ENCODE results near the gene SPATA6L. TPM values are rescaled to one million over a fixed set of nuclear protein-coding genes. Genes with fewer than 3 reads are reported as not detected.
"Not testable (repeated sequence)": the region's sequence is repeated elsewhere in the genome, so short reads cannot be mapped to it uniquely, and the experiment has no call there.

SPATA6L gene
- total RNA-seq, 1 experiment from 2014 or later, result 1.3 TPM

GRCh38 chr9:4606033-4606432, 60.2 kb downstream of the SPATA6L start:
- in situ Hi-C loops (cut with HindIII; ENCODE audit: low pct_unique_long_range_greater_than_20kb, low sequenced_read_pairs); DNase-seq (ENCODE audit: low read depth, low spot score): not testable (repeated sequence)

- DNase-seq (ENCODE audit: low read depth, low spot score), result peak; percentile 84
- in situ Hi-C loops (cut with HindIII; ENCODE audit: low pct_unique_long_range_greater_than_20kb, low sequenced_read_pairs), result no loop called here
Measured at GRCh38 chr9:4604678-4605095, 61.6 kb downstream of the SPATA6L start.

GRCh38 chr9:4603830-4604229, 62.5 kb downstream of the SPATA6L start:
- DNase-seq (ENCODE audit: low read depth, low spot score), result no peak
- in situ Hi-C loops (cut with HindIII; ENCODE audit: low pct_unique_long_range_greater_than_20kb, low sequenced_read_pairs), result no loop called here

- in situ Hi-C loops (cut with HindIII; ENCODE audit: low pct_unique_long_range_greater_than_20kb, low sequenced_read_pairs), result no loop called here
- DNase-seq (ENCODE audit: low read depth, low spot score), result no peak
Measured at GRCh38 chr9:4600368-4600767, 65.9 kb downstream of the SPATA6L start.

GRCh38 chr9:4596165-4596922, 69.9 kb downstream of the SPATA6L start:
- in situ Hi-C loops (cut with HindIII; ENCODE audit: low pct_unique_long_range_greater_than_20kb, low sequenced_read_pairs), result no loop called here

GRCh38 chr9:4594994-4595393, 71.3 kb downstream of the SPATA6L start:
- in situ Hi-C loops (cut with HindIII; ENCODE audit: low pct_unique_long_range_greater_than_20kb, low sequenced_read_pairs), result no loop called here
- DNase-seq (ENCODE audit: low read depth, low spot score), result no peak

More at GRCh38 chr9:4596165-4596922, 69.9 kb downstream of the SPATA6L start:
- no peak for DNase-seq (ENCODE audit: low read depth, low spot score)

- DNase-seq (ENCODE audit: low read depth, low spot score), result no peak
- in situ Hi-C loops (cut with HindIII; ENCODE audit: low pct_unique_long_range_greater_than_20kb, low sequenced_read_pairs), result no loop called here
Measured at GRCh38 chr9:4594545-4594944, 71.7 kb downstream of the SPATA6L start.

GRCh38 chr9:4592886-4593285, 73.4 kb downstream of the SPATA6L start:
- in situ Hi-C loops (cut with HindIII; ENCODE audit: low pct_unique_long_range_greater_than_20kb, low sequenced_read_pairs), result no loop called here
- no peak for DNase-seq (ENCODE audit: low read depth, low spot score)

GRCh38 chr9:4592295-4592694, 74.0 kb downstream of the SPATA6L start:
- DNase-seq (ENCODE audit: low read depth, low spot score), result no peak
- in situ Hi-C loops (cut with HindIII; ENCODE audit: low pct_unique_long_range_greater_than_20kb, low sequenced_read_pairs), result no loop called here

- DNase-seq (ENCODE audit: low read depth, low spot score), result no peak
- in situ Hi-C loops (cut with HindIII; ENCODE audit: low pct_unique_long_range_greater_than_20kb, low sequenced_read_pairs), result no loop called here
Measured at GRCh38 chr9:4591123-4591500, 75.2 kb downstream of the SPATA6L start.

GRCh38 chr9:4590430-4591122, 75.7 kb downstream of the SPATA6L start:
- no peak for DNase-seq (ENCODE audit: low read depth, low spot score)
- in situ Hi-C loops (cut with HindIII; ENCODE audit: low pct_unique_long_range_greater_than_20kb, low sequenced_read_pairs), result no loop called here

GRCh38 chr9:4588721-4589120, 77.6 kb downstream of the SPATA6L start:
- in situ Hi-C loops (cut with HindIII; ENCODE audit: low pct_unique_long_range_greater_than_20kb, low sequenced_read_pairs), result no loop called here

GRCh38 chr9:4585135-4585534, 81.1 kb downstream of the SPATA6L start:
- DNase-seq (ENCODE audit: low read depth, low spot score), result peak; percentile 11
- in situ Hi-C loops (cut with HindIII; ENCODE audit: low pct_unique_long_range_greater_than_20kb, low sequenced_read_pairs), result no loop called here

More at GRCh38 chr9:4588721-4589120, 77.6 kb downstream of the SPATA6L start:
- DNase-seq (ENCODE audit: low read depth, low spot score), result peak; percentile 13

- in situ Hi-C loops (cut with HindIII; ENCODE audit: low pct_unique_long_range_greater_than_20kb, low sequenced_read_pairs), result no loop called here
- DNase-seq (ENCODE audit: low read depth, low spot score), result no peak
Measured at GRCh38 chr9:4584636-4585035, 81.6 kb downstream of the SPATA6L start.

- in situ Hi-C loops (cut with HindIII; ENCODE audit: low pct_unique_long_range_greater_than_20kb, low sequenced_read_pairs), result no loop called here
- no peak for DNase-seq (ENCODE audit: low read depth, low spot score)
Measured at GRCh38 chr9:4583001-4583400, 83.3 kb downstream of the SPATA6L start.

GRCh38 chr9:4581861-4582565, 84.3 kb downstream of the SPATA6L start:
- DNase-seq (ENCODE audit: low read depth, low spot score), result no peak
- in situ Hi-C loops (cut with HindIII; ENCODE audit: low pct_unique_long_range_greater_than_20kb, low sequenced_read_pairs), result no loop called here

GRCh38 chr9:4581035-4581760, 85.1 kb downstream of the SPATA6L start:
- in situ Hi-C loops (cut with HindIII; ENCODE audit: low pct_unique_long_range_greater_than_20kb, low sequenced_read_pairs), result no loop called here
- DNase-seq (ENCODE audit: low read depth, low spot score), result peak; percentile 2

- DNase-seq (ENCODE audit: low read depth, low spot score), result no peak
Measured at GRCh38 chr9:4579001-4579400, 87.3 kb downstream of the SPATA6L start.

More at GRCh38 chr9:4579001-4579400, 87.3 kb downstream of the SPATA6L start:
- in situ Hi-C loops (cut with HindIII; ENCODE audit: low pct_unique_long_range_greater_than_20kb, low sequenced_read_pairs), result no loop called here

All from SK-MEL-5 (cell line).